ENCODE data around the gene SFI1. TPM values are rescaled to one million over a fixed set of nuclear protein-coding genes. Genes with fewer than 3 reads are reported as not detected.

Gene SFI1
- total and polyA plus RNA-seq, 2 of the 8 experiments (the other 6 are each of a cell fraction or from before 2014, with no cell fraction given): 10.4 to 30.1 TPM

GRCh38 chr22:31604746-31605705, 108.7 kb downstream of the SFI1 start (continued):
- TF ChIP-seq RAD21 (IDR thresholded peaks at IDR 0.05 in 1 of 2, conservative IDR thresholded peaks at IDR 0.05 in 1 of 2; ENCODE audit: low read depth in 2 of 2, low read length in 2 of 2) (no peak), TCF12 (IDR thresholded peaks at IDR 0.05; ENCODE audit: low read depth, low read length) (no peak), HDAC6 (IDR thresholded peaks at IDR 0.05; ENCODE audit: low read depth, low read length) (no peak), SIX5 (IDR thresholded peaks at IDR 0.05; ENCODE audit: low read depth, low read length) (no peak), RNF2 (IDR thresholded peaks at IDR 0.05; ENCODE audit: borderline replicate concordance, low read depth, low read length, missing control alignments, poor library complexity, severe bottlenecking) (no peak)
